ENCODE measurements around the gene CDKAL1.
"Not testable (repeated sequence)": the region's sequence is repeated elsewhere in the genome, so short reads cannot be mapped to it uniquely, and the experiment has no call there.

The CDKAL1 gene

GRCh38 chr6:20498041-20498385 lies 36.2 kb upstream of the CDKAL1 start:
- H3K79me2 ChIP-seq (ENCODE audit: low read length) = no peaks in the 10 kb centered on the region
- no peak overlapping the region for H2AFZ ChIP-seq (ENCODE audit: low read length)
- no peaks in the 10 kb centered on the region for H3K9me3 ChIP-seq (replicated peaks; ENCODE audit: insufficient read depth, low read length)
- no peaks in the 10 kb centered on the region for H3K36me3 ChIP-seq (replicated peaks; ENCODE audit: insufficient read depth, low read length)
- no peaks in the 10 kb centered on the region for H3F3A ChIP-seq (ENCODE audit: insufficient read depth, low read length)
- no peaks in the 10 kb centered on the region for H3K27me3 ChIP-seq (replicated peaks; ENCODE audit: insufficient read depth, low read length)
- H3K9ac ChIP-seq (ENCODE audit: low read length) = no peak overlapping the region
- no peak overlapping the region for H3K4me3 ChIP-seq (ENCODE audit: low read length)
- H3K4me1 ChIP-seq (ENCODE audit: low read length) = no peaks in the 10 kb centered on the region
- H4K20me1 ChIP-seq (ENCODE audit: insufficient read depth, low read length) = no peaks in the 10 kb centered on the region
- TF ChIP-seq EZH2 (optimal IDR thresholded peaks at IDR 0.05; ENCODE audit: low read depth, low read length) (no peak), EZH2phosphoT487 (IDR thresholded peaks at IDR 0.05; ENCODE audit: low read length) (no peak), CTCF (IDR thresholded peaks at IDR 0.05; ENCODE audit: low read length) (no peak)
- no peaks in the 10 kb centered on the region for H3K9me2 ChIP-seq (replicated peaks; ENCODE audit: insufficient read depth, low read length)
- no peak overlapping the region for H3K27ac ChIP-seq (ENCODE audit: low read length)
- no peak overlapping the region for H3K4me2 ChIP-seq (ENCODE audit: low read depth, low read length)
- DNase-seq = no peak

- Histone ChIP-seq H3K4me3 (ENCODE audit: low read length) (no peak overlapping the region), H3K9me3 (replicated peaks; ENCODE audit: insufficient read depth, low read length) (no peaks in the 10 kb centered on the region)
Measured at GRCh38 chr6:20509212-20509611, 25.0 kb upstream of the CDKAL1 start.

GRCh38 chr6:20511852-20512251 lies 22.4 kb upstream of the CDKAL1 start:
- no peaks in the 10 kb centered on the region for H3K9me2 ChIP-seq (replicated peaks; ENCODE audit: insufficient read depth, low read length)
- no peak overlapping the region for H3K9ac ChIP-seq (ENCODE audit: low read length)
- H3K27me3 ChIP-seq (replicated peaks; ENCODE audit: insufficient read depth, low read length) = no peaks in the 10 kb centered on the region
- no peak overlapping the region for H3K27ac ChIP-seq (ENCODE audit: low read length)
- H3K4me3 ChIP-seq (ENCODE audit: low read length) = no peak overlapping the region
- no peaks in the 10 kb centered on the region for H3K4me1 ChIP-seq (ENCODE audit: low read length)
- no peaks in the 10 kb centered on the region for H3K79me2 ChIP-seq (ENCODE audit: low read length)
- H3F3A ChIP-seq (ENCODE audit: insufficient read depth, low read length) = no peaks in the 10 kb centered on the region
- DNase-seq = no peak
- H2AFZ ChIP-seq (ENCODE audit: low read length) = no peak overlapping the region
- TF ChIP-seq EZH2 (optimal IDR thresholded peaks at IDR 0.05; ENCODE audit: low read depth, low read length) = no peak
- TF ChIP-seq EZH2phosphoT487 (IDR thresholded peaks at IDR 0.05; ENCODE audit: low read length) = no peak
- no peak for TF ChIP-seq CTCF (IDR thresholded peaks at IDR 0.05; ENCODE audit: low read length)
- no peaks in the 10 kb centered on the region for H3K9me3 ChIP-seq (replicated peaks; ENCODE audit: insufficient read depth, low read length)
- H4K20me1 ChIP-seq (ENCODE audit: insufficient read depth, low read length) = no peaks in the 10 kb centered on the region
- H3K4me2 ChIP-seq (ENCODE audit: low read depth, low read length) = no peak overlapping the region
- no peaks in the 10 kb centered on the region for H3K36me3 ChIP-seq (replicated peaks; ENCODE audit: insufficient read depth, low read length)

More at GRCh38 chr6:20509212-20509611, 25.0 kb upstream of the CDKAL1 start:
- no peaks in the 10 kb centered on the region for H3K27me3 ChIP-seq (replicated peaks; ENCODE audit: insufficient read depth, low read length)
- H3F3A ChIP-seq (ENCODE audit: insufficient read depth, low read length) = no peaks in the 10 kb centered on the region
- no peak overlapping the region for H3K27ac ChIP-seq (ENCODE audit: low read length)
- DNase-seq = no peak
- no peaks in the 10 kb centered on the region for H3K9me2 ChIP-seq (replicated peaks; ENCODE audit: insufficient read depth, low read length)
- H3K9ac ChIP-seq (ENCODE audit: low read length) = no peak overlapping the region
- H2AFZ ChIP-seq (ENCODE audit: low read length) = no peak overlapping the region
- H3K4me1 ChIP-seq (ENCODE audit: low read length) = no peaks in the 10 kb centered on the region
- no peaks in the 10 kb centered on the region for H3K36me3 ChIP-seq (replicated peaks; ENCODE audit: insufficient read depth, low read length)
- no peaks in the 10 kb centered on the region for H4K20me1 ChIP-seq (ENCODE audit: insufficient read depth, low read length)
- H3K4me2 ChIP-seq (ENCODE audit: low read depth, low read length) = no peak overlapping the region
- H3K79me2 ChIP-seq (ENCODE audit: low read length) = no peaks in the 10 kb centered on the region
- TF ChIP-seq EZH2 (optimal IDR thresholded peaks at IDR 0.05; ENCODE audit: low read depth, low read length) (no peak), CTCF (IDR thresholded peaks at IDR 0.05; ENCODE audit: low read length) (no peak), EZH2phosphoT487 (IDR thresholded peaks at IDR 0.05; ENCODE audit: low read length) (no peak)

GRCh38 chr6:20525208-20525607 lies 9.0 kb upstream of the CDKAL1 start:
- not testable (repeated sequence) for H4K20me1 ChIP-seq (ENCODE audit: insufficient read depth, low read length); H3K27me3 ChIP-seq (replicated peaks; ENCODE audit: insufficient read depth, low read length); DNase-seq; H3K9me3 ChIP-seq (replicated peaks; ENCODE audit: insufficient read depth, low read length); H2AFZ ChIP-seq (ENCODE audit: low read length); H3K9ac ChIP-seq (ENCODE audit: low read length); H3K36me3 ChIP-seq (replicated peaks; ENCODE audit: insufficient read depth, low read length); H3K79me2 ChIP-seq (ENCODE audit: low read length); H3K4me3 ChIP-seq (ENCODE audit: low read length); H3F3A ChIP-seq (ENCODE audit: insufficient read depth, low read length); H3K4me2 ChIP-seq (ENCODE audit: low read depth, low read length); H3K4me1 ChIP-seq (ENCODE audit: low read length); H3K9me2 ChIP-seq (replicated peaks; ENCODE audit: insufficient read depth, low read length); H3K27ac ChIP-seq (ENCODE audit: low read length)
